SU-DHL-6 (cell line): ENCODE data around the gene KCTD16.

Source experiments
- H2AFZ ChIP-seq: fragments of 200-600 bp; sonication (generic); 2 replicates; pipeline ENCODE4 v1.6.1; 2014; ENCODE audit warnings: low read depth, mild to moderate bottlenecking, moderate library complexity, mixed read lengths, antibody characterized with exemption, low read length; ENCODE audit not compliant: severe bottlenecking
- H3F3A ChIP-seq: fragments of 200-600 bp; shearing (Covaris generic); 2 replicates; pipeline ENCODE4 v1.6.0; 2016; ENCODE audit warnings: antibody characterized with exemption, mild to moderate bottlenecking; ENCODE audit not compliant: insufficient read depth
- H3K27ac ChIP-seq: fragments of 200-600 bp; sonication (generic); 2 replicates; pipeline ENCODE4 v1.5.1; 2016; ENCODE audit warnings: low read depth, mild to moderate bottlenecking, low read length, moderate library complexity, mixed read lengths
- H3K27me3 ChIP-seq: fragments of 200-600 bp; sonication (generic), shearing (Covaris generic); 2 replicates; pipeline ENCODE4 v1.6.0; 2014; ENCODE audit warnings: mild to moderate bottlenecking, low read length
- H3K36me3 ChIP-seq: fragments of 200-600 bp; sonication (generic); 2 replicates; pipeline ENCODE4 v1.6.1; 2014; ENCODE audit warnings: mild to moderate bottlenecking, low read length, mixed read lengths
- H3K4me2 ChIP-seq: fragments of 300-600, 200-600 bp; shearing (Covaris generic), sonication (generic); 2 replicates; pipeline ENCODE4 v1.6.0; 2014; ENCODE audit warnings: low read length, low read depth, mild to moderate bottlenecking; ENCODE audit not compliant: poor library complexity, severe bottlenecking
- H3K4me3 ChIP-seq: fragments of 200-600 bp; sonication (generic); 2 replicates; pipeline ENCODE4 v1.5.1; 2014; ENCODE audit warnings: antibody characterized with exemption, low read length, mild to moderate bottlenecking, mixed read lengths; ENCODE audit not compliant: insufficient read depth, poor library complexity, severe bottlenecking
- H3K79me2 ChIP-seq: fragments of 200-600 bp; sonication (generic); 2 replicates; pipeline ENCODE4 v1.6.1; 2014; ENCODE audit warnings: mild to moderate bottlenecking, low read length, moderate library complexity; ENCODE audit not compliant: insufficient read depth
- H3K9ac ChIP-seq: fragments of 200-600 bp; sonication (generic); 2 replicates; pipeline ENCODE4 v1.7.0; 2014; ENCODE audit warnings: mild to moderate bottlenecking, low read length
- H3K9me2 ChIP-seq: fragments of 200-600 bp; sonication (generic); replicated peaks from 2 replicates; pipeline ENCODE4 v1.6.1; 2014; ENCODE audit warnings: low read length; ENCODE audit not compliant: insufficient read depth
- H3K9me3 ChIP-seq: fragments of 200-600 bp; sonication (generic); 2 replicates; pipeline ENCODE4 v1.6.1; 2014; ENCODE audit warnings: low read length, mixed read lengths; ENCODE audit not compliant: insufficient read depth
- H4K20me1 ChIP-seq: fragments of 200-600 bp; sonication (generic); 2 replicates; pipeline ENCODE4 v1.6.1; 2014; ENCODE audit warnings: low read depth, mild to moderate bottlenecking, antibody characterized with exemption, low read length, moderate library complexity, mixed read lengths
- CTCF ChIP-seq: fragments of 200-600 bp; sonication (generic); IDR thresholded peaks from one replicate; pipeline ENCODE4 v1.5.1; 2017; ENCODE audit warnings: antibody characterized with exemption, mild to moderate bottlenecking, low read length, moderate library complexity; ENCODE audit not compliant: insufficient read depth, poor library complexity, severe bottlenecking
- EZH2phosphoT487 ChIP-seq: fragments of 200-600 bp; sonication (generic), shearing (Covaris generic); conservative IDR thresholded peaks from 2 replicates; pipeline ENCODE4 v1.6.1; 2018; ENCODE audit warnings: mild to moderate bottlenecking, antibody characterized with exemption, low read length, moderate library complexity, mixed read lengths

The KCTD16 gene

DNA sequence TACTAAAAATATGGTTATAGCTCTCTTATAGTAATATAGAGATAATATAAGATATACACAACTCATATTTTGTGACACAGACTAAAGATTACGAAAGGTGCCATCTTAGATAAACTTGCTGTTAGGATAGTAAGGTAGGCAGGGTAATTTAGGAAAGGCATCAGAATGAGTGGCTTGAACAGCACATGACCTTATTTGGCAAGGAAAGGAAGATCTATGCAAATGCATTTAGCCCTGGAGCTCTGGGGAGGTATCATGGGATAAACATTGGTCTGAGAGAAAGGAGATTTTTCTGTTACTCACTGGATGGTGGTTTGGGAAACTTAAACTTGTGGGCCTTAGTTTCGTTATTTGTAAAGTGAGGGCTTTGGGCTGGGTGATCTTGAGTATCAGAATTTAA, 65.8 kb downstream of the KCTD16 start:
- Histone ChIP-seq H3K9me3 (no peaks in the 10 kb centered on the region), H3F3A (no peaks in the 10 kb centered on the region), H3K36me3 (no peaks in the 10 kb centered on the region), H3K79me2 (no peaks in the 10 kb centered on the region), H3K27ac (no peak overlapping the region), H3K9me2 (no peaks in the 10 kb centered on the region), H3K4me2 (no peak overlapping the region), H3K27me3 (no peaks in the 10 kb centered on the region), H3K4me3 (no peak overlapping the region), H3K9ac (no peak overlapping the region), H2AFZ (no peak overlapping the region), H4K20me1 (no peaks in the 10 kb centered on the region)
- TF ChIP-seq CTCF, result no peak
- no peak for TF ChIP-seq EZH2phosphoT487

- no peak overlapping the region for H3K27ac ChIP-seq
- no peak overlapping the region for H3K9ac ChIP-seq
- H3K4me3 ChIP-seq, result no peak overlapping the region
- H3K4me2 ChIP-seq, result no peak overlapping the region
- H3K27me3 ChIP-seq, result no peaks in the 10 kb centered on the region
- no peaks in the 10 kb centered on the region for H3F3A ChIP-seq
- H2AFZ ChIP-seq, result no peak overlapping the region
- no peaks in the 10 kb centered on the region for H3K36me3 ChIP-seq
- H4K20me1 ChIP-seq, result no peaks in the 10 kb centered on the region
- no peaks in the 10 kb centered on the region for H3K9me3 ChIP-seq
- H3K9me2 ChIP-seq, result no peaks in the 10 kb centered on the region
- TF ChIP-seq EZH2phosphoT487, result no peak
- no peak for TF ChIP-seq CTCF
- no peaks in the 10 kb centered on the region for H3K79me2 ChIP-seq
Observed at GRCh38 chr5:144237851-144238250, 67.2 kb downstream of the KCTD16 start.

DNA sequence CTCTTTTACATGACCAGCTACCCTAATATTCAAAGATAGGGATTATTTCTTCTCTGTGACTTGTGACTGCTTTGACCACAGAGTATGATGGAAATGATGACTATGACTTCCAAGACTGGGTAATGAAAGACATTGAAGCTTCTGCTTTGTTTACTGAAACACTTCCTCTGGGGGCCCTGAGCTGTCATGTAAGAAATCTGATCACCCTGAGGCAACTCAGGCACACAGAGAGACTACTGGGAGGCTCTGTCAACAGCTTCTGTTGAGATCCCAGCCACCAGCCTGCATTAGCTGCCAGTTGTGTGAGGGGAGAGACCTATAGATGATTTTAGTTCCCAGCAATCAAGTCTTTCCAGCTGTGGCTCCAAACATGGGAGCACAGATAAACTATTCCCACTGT, 76.5 kb downstream of the KCTD16 start:
- no peak overlapping the region for H3K4me2 ChIP-seq
- no peak overlapping the region for H3K9ac ChIP-seq
- no peak overlapping the region for H3K4me3 ChIP-seq

More for the DNA sequence above, 76.5 kb downstream of the KCTD16 start:
- no peaks in the 10 kb centered on the region for H3F3A ChIP-seq
- no peaks in the 10 kb centered on the region for H3K36me3 ChIP-seq
- TF ChIP-seq EZH2phosphoT487 (no peak), CTCF (no peak)
- no peaks in the 10 kb centered on the region for H3K27me3 ChIP-seq
- H3K79me2 ChIP-seq, result no peaks in the 10 kb centered on the region
- H3K27ac ChIP-seq, result no peak overlapping the region
- no peak overlapping the region for H2AFZ ChIP-seq
- H4K20me1 ChIP-seq, result no peaks in the 10 kb centered on the region
- no peaks in the 10 kb centered on the region for H3K9me2 ChIP-seq
- H3K9me3 ChIP-seq, result no peaks in the 10 kb centered on the region
